Fibroblast of lung (primary cell): ENCODE results near the gene AGBL1. TPM values are rescaled to one million over a fixed set of nuclear protein-coding genes. Genes with fewer than 3 reads are reported as not detected.
A peak's percentile ranks its signal among the peaks of the same experiment; 100 is the strongest.

ENCODE experiments used
- DNase-seq, 2 donors: peaks; one replicate each; pipeline versions ENCODE4 v3.0.0 to v3.0.0-alpha.2; 2010; ENCODE audit warnings: low read depth in 2 of 2
- H2AFZ ChIP-seq: 2 replicates; pipeline ENCODE4 v1.5.1; 2012; ENCODE audit warnings: low read length, control low read depth, inconsistent platforms
- H3K27ac ChIP-seq: 2 replicates; pipeline ENCODE4 v1.5.1; 2011; ENCODE audit warnings: low read length, control low read depth; ENCODE audit not compliant: insufficient read depth
- H3K27me3 ChIP-seq: 2 replicates; pipeline ENCODE4 v1.5.1; 2011; ENCODE audit warnings: mild to moderate bottlenecking, low read length; ENCODE audit not compliant: control insufficient read depth, insufficient read depth
- H3K36me3 ChIP-seq: 2 replicates; pipeline ENCODE4 v1.5.1; 2011; ENCODE audit warnings: low read length; ENCODE audit not compliant: control insufficient read depth, insufficient read depth
- H3K4me1 ChIP-seq: 2 replicates; pipeline ENCODE4 v1.5.1; 2011; ENCODE audit warnings: low read length; ENCODE audit not compliant: control insufficient read depth, insufficient read depth; ENCODE audit errors: extremely low read depth
- H3K4me2 ChIP-seq: 2 replicates; pipeline ENCODE4 v1.5.1; 2011; ENCODE audit warnings: low read length, control low read depth; ENCODE audit not compliant: insufficient read depth; ENCODE audit errors: extremely low read depth
- H3K4me3 ChIP-seq, 4 experiments: fragments of 200-600 bp in 1 of 4; sonication (generic) in 1 of 4; replicated peaks in 1 of 4; 2 replicates each; pipeline ENCODE4 v1.5.1; 2011 to 2016; ENCODE audit warnings: low read length in 4 of 4, low read depth in 3 of 4, mild to moderate bottlenecking in 3 of 4, control low read depth in 2 of 4, inconsistent platforms in 1 of 4, mixed read lengths in 1 of 4; ENCODE audit not compliant: insufficient read depth in 1 of 4; ENCODE audit errors: control extremely low read depth in 1 of 4
- H3K79me2 ChIP-seq: 2 replicates; pipeline ENCODE4 v1.5.1; 2012; ENCODE audit warnings: mild to moderate bottlenecking, low read length, inconsistent platforms; ENCODE audit not compliant: control insufficient read depth, insufficient read depth
- H3K9ac ChIP-seq: 2 replicates; pipeline ENCODE4 v1.5.1; 2011; ENCODE audit warnings: mild to moderate bottlenecking, low read length, control low read depth; ENCODE audit not compliant: insufficient read depth
- H3K9me3 ChIP-seq: 2 replicates; pipeline ENCODE4 v1.5.1; 2012; ENCODE audit warnings: low read depth, low read length; ENCODE audit not compliant: control insufficient read depth, insufficient read depth
- H4K20me1 ChIP-seq: 2 replicates; pipeline ENCODE4 v1.5.1; 2011; ENCODE audit warnings: low read length; ENCODE audit not compliant: control insufficient read depth, insufficient read depth; ENCODE audit errors: extremely low read depth
- CTCF ChIP-seq, 2 donors: IDR thresholded peaks in 1 of 2; conservative IDR thresholded peaks in 1 of 2; 1 replicate in 1 of 2; 2 replicates in 1 of 2; pipeline ENCODE4 v1.5.1; 2011 to 2012; ENCODE audit warnings: low read length in 2 of 2, control low read depth in 1 of 2, inconsistent platforms in 1 of 2, low read depth in 1 of 2, mild to moderate bottlenecking in 1 of 2
- EZH2 ChIP-seq: IDR thresholded peaks from 2 replicates; pipeline ENCODE4 v1.5.1; 2012; ENCODE audit warnings: low read length, control low read depth, mild to moderate bottlenecking; ENCODE audit errors: missing control alignments
- polyA plus RNA-seq, 2 donors: library from polyadenylated mRNA; depleted of rRNA in 1 of 2; stranded (reverse) in 1 of 2; unstranded in 1 of 2; fragments of >200 nt; gene quantifications; 2 replicates each; pipeline ENCODE4 v1.2.1, GENCODE V29; 2011 to 2012; ENCODE audit warnings: missing spikeins in 1 of 2
- total RNA-seq: library from RNA; depleted of rRNA; stranded (reverse); fragments of >200 nt; gene quantifications from 2 replicates; pipeline ENCODE4 v1.2.1, GENCODE V29; 2014

AGBL1 gene
- total and polyA plus RNA-seq, 2 donors (not counting 1 experiment from before 2014, with no cell fraction given) = not detected

GRCh38 chr15:86912661-86913060 is 833.0 kb downstream of the AGBL1 start:
- H3K9me3 ChIP-seq = no peaks in the 10 kb centered on the region
- no peaks in the 10 kb centered on the region for H4K20me1 ChIP-seq
- no peaks in the 10 kb centered on the region for H3K4me1 ChIP-seq
- no peak overlapping the region for H3K9ac ChIP-seq
- H3K4me3 ChIP-seq = no peak overlapping the region
- DNase-seq = no peak
- TF ChIP-seq EZH2 = no peak
- no peak for TF ChIP-seq CTCF (conservative IDR thresholded peaks at IDR 0.05 in 1 of 2, IDR thresholded peaks at IDR 0.05 in 1 of 2; ENCODE audit: low read depth in 1 of 2, low read length in 2 of 2)
- no peaks in the 10 kb centered on the region for H3K79me2 ChIP-seq
- no peak overlapping the region for H3K4me2 ChIP-seq
- H3K36me3 ChIP-seq = no peaks in the 10 kb centered on the region
- no peak overlapping the region for H3K27ac ChIP-seq
- H3K27me3 ChIP-seq = no peaks in the 10 kb centered on the region
- H2AFZ ChIP-seq = no peak overlapping the region

- Histone ChIP-seq H3K27me3 (no peaks in the 10 kb centered on the region), H3K4me1 (no peaks in the 10 kb centered on the region), H3K9me3 (no peaks in the 10 kb centered on the region), H3K36me3 (no peaks in the 10 kb centered on the region), H3K79me2 (no peaks in the 10 kb centered on the region), H3K9ac (no peak overlapping the region), H3K4me3 (no peak overlapping the region), H3K27ac (no peak overlapping the region), H3K4me2 (no peak overlapping the region), H4K20me1 (no peaks in the 10 kb centered on the region), H2AFZ (no peak overlapping the region)
- DNase-seq = peak; percentile 54 to 72
- TF ChIP-seq EZH2 (no peak), CTCF (conservative IDR thresholded peaks at IDR 0.05 in 1 of 2, IDR thresholded peaks at IDR 0.05 in 1 of 2; ENCODE audit: low read depth in 1 of 2, low read length in 2 of 2) (peak; percentile 46 to 52)
These were observed 836.2 kb downstream of the AGBL1 start for GRCh38 chr15:86915811-86916331.

- Histone ChIP-seq H3K36me3 (no peaks in the 10 kb centered on the region), H3K4me3 (no peak overlapping the region), H3K27me3 (no peaks in the 10 kb centered on the region), H3K9me3 (no peaks in the 10 kb centered on the region), H3K27ac (no peak overlapping the region), H3K4me1 (no peaks in the 10 kb centered on the region), H3K79me2 (no peaks in the 10 kb centered on the region), H2AFZ (no peak overlapping the region), H3K9ac (no peak overlapping the region), H3K4me2 (no peak overlapping the region), H4K20me1 (no peaks in the 10 kb centered on the region)
- TF ChIP-seq EZH2 (no peak), CTCF (conservative IDR thresholded peaks at IDR 0.05 in 1 of 2, IDR thresholded peaks at IDR 0.05 in 1 of 2; ENCODE audit: low read depth in 1 of 2, low read length in 2 of 2) (no peak)
- no peak for DNase-seq
These were observed 837.1 kb downstream of the AGBL1 start for GRCh38 chr15:86916671-86917360.
